ENCODE measurements around the gene NPIPB8. TPM values are rescaled to one million over a fixed set of nuclear protein-coding genes. Genes with fewer than 3 reads are reported as not detected.
"Not testable (repeated sequence)": the region's sequence is repeated elsewhere in the genome, so short reads cannot be mapped to it uniquely, and the experiment has no call there.

Gene NPIPB8
- total and polyA plus RNA-seq, 4 donors, result 2.6 to 8.6 TPM; not detected in 2

DNA sequence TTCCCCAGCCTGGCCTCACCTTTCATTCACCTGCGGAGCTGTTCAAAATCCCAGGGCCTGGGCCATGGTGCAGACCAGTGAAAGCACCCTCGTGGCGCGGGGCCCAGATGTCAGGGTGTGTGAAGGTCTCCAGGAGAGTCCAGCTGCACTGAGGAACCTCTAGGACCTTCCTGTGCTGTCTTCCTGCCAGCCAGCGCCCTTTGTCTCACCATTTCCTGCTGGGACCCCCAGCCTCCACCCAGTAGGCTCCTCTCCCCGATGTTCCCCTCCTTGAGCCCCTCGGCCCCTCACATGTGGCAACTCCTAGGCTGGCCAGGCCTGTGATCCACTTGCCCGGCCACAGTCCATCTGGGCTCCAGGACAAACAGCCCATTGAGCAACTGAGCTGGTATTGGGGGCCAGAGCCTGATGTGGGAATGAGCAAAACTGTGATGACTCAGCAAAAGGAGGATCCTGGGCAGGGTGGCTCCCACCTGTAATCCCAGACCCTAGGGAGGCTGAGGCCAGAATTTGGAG is 41.7 kb upstream of the NPIPB8 start:
- Histone ChIP-seq H3K4me1 (ENCODE audit: control insufficient read depth in 1 of 2, insufficient read depth in 2 of 2, low read length in 2 of 2) (no peaks in the 10 kb centered on the region), H3K36me3 (ENCODE audit: control insufficient read depth in 1 of 2, insufficient read depth in 2 of 2, low read length in 1 of 2) (peaks cover 0 to under 1% of the 10 kb centered on the region in 2 donors), H3K27me3 (ENCODE audit: control insufficient read depth in 1 of 2, insufficient read depth in 2 of 2, low read length in 1 of 2) (no peaks in the 10 kb centered on the region), H3K9me3 (ENCODE audit: control insufficient read depth, low read length) (no peaks in the 10 kb centered on the region), H3K27ac (ENCODE audit: low read depth in 1 of 2, low read length in 2 of 2) (no peak overlapping the region), H3K4me3 (ENCODE audit: low read length in 2 of 2) (no peak overlapping the region)
- ATAC-seq (ENCODE audit: low FRiP score) (no peak), DNase-seq (no peak)
- intact Hi-C loops (cut with DNase I), result no loop called here
- WGBS, 2 donors, result 79 to 80% methylated on average over 8 of the region's 8 CpGs

DNA sequence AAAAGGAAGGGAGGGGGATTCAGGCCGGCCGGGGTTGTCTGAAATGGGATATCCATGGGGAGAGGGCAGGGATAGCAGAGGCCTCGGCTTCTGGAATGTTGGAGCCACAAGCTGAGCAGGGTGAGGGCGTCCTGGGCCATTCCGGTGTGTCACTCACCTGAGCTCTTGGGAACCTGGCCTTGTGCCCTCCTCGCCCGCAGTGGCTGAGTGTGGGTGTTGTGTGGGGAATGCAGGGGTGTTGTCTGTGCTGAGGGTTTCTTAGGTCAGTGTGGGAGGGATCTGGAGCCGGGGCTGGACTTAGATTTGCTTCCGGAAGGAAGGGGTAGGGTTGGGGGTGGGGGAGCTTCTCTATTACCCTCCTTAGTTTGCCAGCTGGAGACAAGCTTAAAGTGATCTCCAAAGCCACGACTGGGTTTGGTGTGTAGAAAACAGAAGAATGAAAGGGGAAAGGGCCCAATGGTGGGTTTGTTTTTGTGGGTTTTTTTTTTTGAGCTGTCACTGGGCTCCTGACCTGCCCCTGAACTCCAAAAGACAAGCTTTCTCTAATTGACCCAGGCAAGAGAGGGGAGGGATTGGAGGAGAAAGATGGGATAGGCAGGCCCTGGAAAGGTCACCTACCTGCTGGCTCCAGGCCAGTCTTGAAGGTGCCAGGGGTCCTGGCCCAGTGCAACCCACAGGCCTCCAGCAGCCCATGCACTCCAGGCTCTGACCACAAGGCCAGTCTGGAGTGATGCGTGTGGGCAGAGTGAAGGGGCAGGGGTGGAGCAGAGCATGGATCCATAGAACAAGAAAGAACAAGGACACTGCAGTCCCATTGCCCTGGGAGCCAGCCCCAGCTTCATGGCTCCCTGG is 40.8 kb upstream of the NPIPB8 start, which contains the start of gene SULT1A2:
SULT1A2 (minus strand) TSS at position 211 of the 852 bp plus-strand sequence. CDS start 1,120 bp downstream, outside the sequence.
- Histone ChIP-seq H3K36me3 (ENCODE audit: control insufficient read depth in 1 of 2, insufficient read depth in 2 of 2, low read length in 1 of 2) (no peaks in the 10 kb centered on the region), H3K27me3 (ENCODE audit: control insufficient read depth in 1 of 2, insufficient read depth in 2 of 2, low read length in 1 of 2) (no peaks in the 10 kb centered on the region), H3K27ac (ENCODE audit: low read depth in 1 of 2, low read length in 2 of 2) (no peak within 1 kb of the TSS), H3K4me1 (ENCODE audit: control insufficient read depth in 1 of 2, insufficient read depth in 2 of 2, low read length in 2 of 2) (no peaks in the 10 kb centered on the region), H3K9me3 (ENCODE audit: control insufficient read depth, low read length) (no peaks in the 10 kb centered on the region), H3K4me3 (ENCODE audit: low read length in 2 of 2) (no peak within 1 kb of the TSS)
- no peak for ATAC-seq (ENCODE audit: low FRiP score)
- WGBS, 2 donors, result 33 to 34% methylated on average over 11 of the region's 11 CpGs
- intact Hi-C loops (cut with DNase I), result no loop called here
- DNase-seq, result no peak

DNA sequence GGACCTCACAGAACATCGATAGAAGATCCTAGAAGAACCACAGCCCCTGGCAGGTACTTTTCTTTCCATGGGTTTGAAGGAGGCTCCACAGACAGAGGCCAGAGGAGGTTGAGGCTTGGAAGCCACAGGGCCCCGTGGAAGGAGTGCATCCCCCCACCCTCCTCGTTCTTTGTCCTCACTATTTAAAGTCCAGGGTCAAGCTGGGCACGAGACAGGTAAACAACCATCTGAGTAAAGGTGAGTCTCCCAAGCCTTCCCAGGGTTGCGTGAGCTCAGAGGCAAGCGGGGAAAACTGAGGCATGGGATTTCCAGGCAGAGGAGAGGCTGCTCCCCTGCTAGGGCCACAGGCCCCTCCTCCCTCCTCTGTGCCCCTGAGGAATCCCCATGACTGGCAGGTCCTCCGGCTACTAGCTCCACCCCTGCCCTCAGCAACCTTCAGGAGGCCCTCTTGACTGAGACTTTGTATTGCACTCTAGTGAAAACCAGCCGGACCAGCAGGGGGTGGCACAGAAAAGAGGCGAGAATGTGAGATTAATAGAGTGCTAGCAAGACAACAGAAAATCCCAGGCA is 40.1 kb upstream of the NPIPB8 start:
- H3K9me3 ChIP-seq (ENCODE audit: control insufficient read depth, low read length), result no peaks in the 10 kb centered on the region
- H3K4me1 ChIP-seq (ENCODE audit: control insufficient read depth in 1 of 2, insufficient read depth in 2 of 2, low read length in 2 of 2), result no peaks in the 10 kb centered on the region
- no peaks in the 10 kb centered on the region for H3K27me3 ChIP-seq (ENCODE audit: control insufficient read depth in 1 of 2, insufficient read depth in 2 of 2, low read length in 1 of 2)
- no peaks in the 10 kb centered on the region for H3K36me3 ChIP-seq (ENCODE audit: control insufficient read depth in 1 of 2, insufficient read depth in 2 of 2, low read length in 1 of 2)
- no peak overlapping the region for H3K27ac ChIP-seq (ENCODE audit: low read depth in 1 of 2, low read length in 2 of 2)
- ATAC-seq (ENCODE audit: low FRiP score) (no peak), DNase-seq (no peak)
- H3K4me3 ChIP-seq (ENCODE audit: low read length in 2 of 2), result no peak overlapping the region
- 70 to 81% methylated on average over 8 to 9 of the region's 9 CpGs for WGBS, 2 donors
- intact Hi-C loops (cut with DNase I), result no loop called here

DNA sequence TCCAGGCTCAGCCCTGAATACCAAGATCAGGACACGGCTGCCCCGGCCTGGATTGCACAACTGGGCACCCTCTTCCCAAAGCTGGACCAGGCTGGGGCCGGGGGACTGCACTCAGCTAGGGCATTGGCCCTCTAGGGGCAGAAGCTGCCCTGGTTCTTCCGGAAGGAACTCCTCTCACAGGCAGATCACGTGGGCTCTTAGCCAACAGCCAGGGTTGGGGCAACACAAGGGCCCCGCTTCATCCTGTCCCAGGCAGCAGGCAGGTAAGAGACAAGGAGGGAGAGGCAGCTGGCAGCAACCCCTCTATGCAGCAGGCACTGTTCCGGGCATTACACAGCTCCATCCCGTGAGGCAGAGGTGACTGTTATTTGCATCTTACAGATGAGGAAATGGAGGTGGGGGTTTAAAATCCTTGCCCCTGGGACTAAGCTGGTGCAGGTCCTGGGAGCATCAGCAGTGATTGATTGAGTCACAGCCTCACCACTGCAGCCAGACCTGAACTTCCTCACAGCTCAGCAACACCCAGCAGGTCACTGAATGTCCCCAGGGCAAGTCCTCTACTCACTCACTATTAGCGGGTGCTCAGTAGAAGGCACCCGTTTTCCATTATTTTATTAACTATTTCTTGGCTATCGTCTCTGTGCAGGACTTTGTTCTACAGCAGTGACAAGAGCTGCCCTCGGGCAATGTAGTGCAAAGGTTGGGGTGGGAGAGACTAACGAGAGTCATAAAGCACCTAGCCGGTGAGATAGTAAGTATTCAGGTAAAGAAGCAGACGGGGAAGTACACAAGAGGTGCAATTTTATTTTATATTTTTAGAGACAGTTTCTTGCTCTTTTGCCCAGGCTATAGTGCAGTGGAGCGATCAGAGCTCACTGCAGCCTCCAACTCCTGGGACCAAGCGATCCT is 38.2 kb upstream of the NPIPB8 start:
- ATAC-seq (ENCODE audit: low FRiP score); intact Hi-C loops (cut with DNase I); H3K27me3 ChIP-seq (ENCODE audit: control insufficient read depth in 1 of 2, insufficient read depth in 2 of 2, low read length in 1 of 2); H3K27ac ChIP-seq (ENCODE audit: low read depth in 1 of 2, low read length in 2 of 2); H3K4me1 ChIP-seq (ENCODE audit: control insufficient read depth in 1 of 2, insufficient read depth in 2 of 2, low read length in 2 of 2); H3K4me3 ChIP-seq (ENCODE audit: low read length in 2 of 2); H3K36me3 ChIP-seq (ENCODE audit: control insufficient read depth in 1 of 2, insufficient read depth in 2 of 2, low read length in 1 of 2); H3K9me3 ChIP-seq (ENCODE audit: control insufficient read depth, low read length); DNase-seq: not testable (repeated sequence)
- WGBS, 2 donors, result no CpG with 5 or more reads among the region's 17 CpGs

DNA sequence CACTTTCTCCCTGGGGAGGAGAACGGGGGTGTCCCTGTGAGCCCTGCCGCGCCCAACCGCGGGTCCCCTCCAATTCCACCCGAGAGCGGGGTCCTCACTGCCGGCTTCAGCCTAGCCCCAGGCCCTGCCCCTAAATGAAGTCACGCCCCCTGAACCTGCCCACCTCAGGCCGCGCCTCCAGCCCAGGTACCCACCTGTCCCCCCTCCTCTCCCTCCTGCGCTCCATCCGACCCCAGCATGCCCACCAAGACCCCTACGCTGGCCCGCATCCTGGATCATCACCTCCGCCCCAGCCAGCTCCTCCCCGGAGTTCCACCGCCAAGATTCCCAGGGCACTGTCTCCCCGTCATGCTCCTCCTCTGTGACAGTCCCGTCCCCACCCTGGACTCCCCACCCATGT is 36.9 kb upstream of the NPIPB8 start:
- intact Hi-C loops (cut with DNase I); H3K4me3 ChIP-seq (ENCODE audit: low read length in 2 of 2); H3K36me3 ChIP-seq (ENCODE audit: control insufficient read depth in 1 of 2, insufficient read depth in 2 of 2, low read length in 1 of 2); H3K4me1 ChIP-seq (ENCODE audit: control insufficient read depth in 1 of 2, insufficient read depth in 2 of 2, low read length in 2 of 2); ATAC-seq (ENCODE audit: low FRiP score); H3K27me3 ChIP-seq (ENCODE audit: control insufficient read depth in 1 of 2, insufficient read depth in 2 of 2, low read length in 1 of 2); H3K27ac ChIP-seq (ENCODE audit: low read depth in 1 of 2, low read length in 2 of 2); DNase-seq; H3K9me3 ChIP-seq (ENCODE audit: control insufficient read depth, low read length): not testable (repeated sequence)
- 22 to 31% methylated on average over 6 to 10 of the region's 20 CpGs for WGBS, 2 donors

DNA sequence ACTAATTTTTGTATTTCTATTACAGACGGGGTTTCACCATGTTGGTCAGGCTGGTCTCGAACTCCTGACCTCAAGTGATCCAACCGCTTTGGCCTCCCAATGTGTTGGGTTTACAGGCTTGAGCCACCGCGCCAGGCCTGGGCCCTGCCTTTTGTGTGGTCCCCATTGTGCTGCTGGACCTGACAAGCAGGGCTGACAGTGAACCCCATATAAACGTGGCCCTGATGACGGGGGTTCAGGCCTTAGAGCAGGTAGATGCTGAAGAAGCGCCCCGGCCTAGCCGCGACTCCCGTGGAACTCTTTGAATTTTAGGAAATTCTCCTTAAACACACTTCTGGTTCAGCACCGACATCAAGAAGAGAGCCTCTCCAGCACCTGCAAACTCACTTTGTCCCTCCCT is 36.3 kb upstream of the NPIPB8 start:
- H3K4me3 ChIP-seq (ENCODE audit: low read length in 2 of 2); H3K4me1 ChIP-seq (ENCODE audit: control insufficient read depth in 1 of 2, insufficient read depth in 2 of 2, low read length in 2 of 2); H3K9me3 ChIP-seq (ENCODE audit: control insufficient read depth, low read length); H3K27me3 ChIP-seq (ENCODE audit: control insufficient read depth in 1 of 2, insufficient read depth in 2 of 2, low read length in 1 of 2); H3K27ac ChIP-seq (ENCODE audit: low read depth in 1 of 2, low read length in 2 of 2); intact Hi-C loops (cut with DNase I); H3K36me3 ChIP-seq (ENCODE audit: control insufficient read depth in 1 of 2, insufficient read depth in 2 of 2, low read length in 1 of 2): not testable (repeated sequence)
- ATAC-seq (ENCODE audit: low FRiP score) (peak; percentile 7), DNase-seq (peak; percentile 24 to 76)
- 87 to 95% methylated on average over 10 to 12 of the region's 13 CpGs for whole genome bisulfite sequencing, 2 donors

DNA sequence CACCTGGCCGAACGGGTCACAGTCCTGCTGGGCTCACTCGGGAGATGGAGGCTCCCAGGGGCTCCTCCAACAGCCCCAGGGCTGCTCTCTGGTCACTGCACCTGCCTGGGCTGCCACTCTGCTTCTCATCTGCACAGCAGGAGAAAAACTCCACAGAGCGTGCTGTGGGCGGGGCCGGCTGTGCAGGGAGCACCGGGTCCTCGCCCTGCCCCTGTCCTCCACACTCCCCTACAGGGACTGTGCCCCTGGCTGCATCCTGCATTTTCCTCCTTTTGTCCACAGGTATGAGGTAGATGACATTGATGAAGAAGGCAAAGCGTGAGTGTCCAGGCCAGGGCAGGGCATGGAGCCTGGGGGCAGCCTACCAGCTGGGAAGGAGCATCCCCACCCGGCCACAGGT is 35.8 kb upstream of the NPIPB8 start:
- H3K27ac ChIP-seq (ENCODE audit: low read depth in 1 of 2, low read length in 2 of 2); H3K36me3 ChIP-seq (ENCODE audit: control insufficient read depth in 1 of 2, insufficient read depth in 2 of 2, low read length in 1 of 2); H3K4me3 ChIP-seq (ENCODE audit: low read length in 2 of 2); H3K9me3 ChIP-seq (ENCODE audit: control insufficient read depth, low read length); H3K27me3 ChIP-seq (ENCODE audit: control insufficient read depth in 1 of 2, insufficient read depth in 2 of 2, low read length in 1 of 2); ATAC-seq (ENCODE audit: low FRiP score); intact Hi-C loops (cut with DNase I); H3K4me1 ChIP-seq (ENCODE audit: control insufficient read depth in 1 of 2, insufficient read depth in 2 of 2, low read length in 2 of 2): not testable (repeated sequence)
- peak; percentile 9 to 20 for DNase-seq
- 79 to 84% methylated on average over 5 of the region's 10 CpGs for WGBS, 2 donors

DNA sequence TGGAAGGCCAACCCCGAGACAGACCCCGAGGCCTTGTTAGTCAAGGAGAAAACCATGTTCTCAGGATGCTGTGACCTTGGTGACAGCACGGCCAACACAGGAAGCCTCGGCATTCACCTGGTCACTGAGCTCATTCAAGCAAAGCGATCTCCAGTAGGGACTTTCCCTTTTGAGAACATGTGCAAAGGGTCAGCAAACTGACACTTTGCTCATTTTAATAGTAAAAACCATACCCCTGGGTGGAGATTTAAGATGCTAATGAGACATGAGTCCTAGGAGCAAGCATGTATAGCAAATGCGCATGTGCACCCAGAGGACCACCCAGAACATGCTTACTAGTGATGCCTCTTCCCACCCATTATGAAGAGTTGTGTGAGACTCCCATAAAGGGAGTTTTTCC is 35.3 kb upstream of the NPIPB8 start:
- H3K27ac ChIP-seq (ENCODE audit: low read depth in 1 of 2, low read length in 2 of 2), result no peak overlapping the region
- H3K36me3 ChIP-seq (ENCODE audit: control insufficient read depth in 1 of 2, insufficient read depth in 2 of 2, low read length in 1 of 2), result no peaks in the 10 kb centered on the region
- no peak for ATAC-seq (ENCODE audit: low FRiP score)
- H3K27me3 ChIP-seq (ENCODE audit: control insufficient read depth in 1 of 2, insufficient read depth in 2 of 2, low read length in 1 of 2), result no peaks in the 10 kb centered on the region
- intact Hi-C loops (cut with DNase I), result no loop called here
- H3K9me3 ChIP-seq (ENCODE audit: control insufficient read depth, low read length), result no peaks in the 10 kb centered on the region
- WGBS, 2 donors, result 71 to 75% methylated on average over 4 to 6 of the region's 6 CpGs
- DNase-seq, result peak in 1 of 2 donors; percentile 1
- no peak overlapping the region for H3K4me3 ChIP-seq (ENCODE audit: low read length in 2 of 2)
- H3K4me1 ChIP-seq (ENCODE audit: control insufficient read depth in 1 of 2, insufficient read depth in 2 of 2, low read length in 2 of 2), result no peaks in the 10 kb centered on the region

Data from aorta (tissue), 5 donors.